ENCODE results near the gene BMPR1B.

Gene BMPR1B

DNA sequence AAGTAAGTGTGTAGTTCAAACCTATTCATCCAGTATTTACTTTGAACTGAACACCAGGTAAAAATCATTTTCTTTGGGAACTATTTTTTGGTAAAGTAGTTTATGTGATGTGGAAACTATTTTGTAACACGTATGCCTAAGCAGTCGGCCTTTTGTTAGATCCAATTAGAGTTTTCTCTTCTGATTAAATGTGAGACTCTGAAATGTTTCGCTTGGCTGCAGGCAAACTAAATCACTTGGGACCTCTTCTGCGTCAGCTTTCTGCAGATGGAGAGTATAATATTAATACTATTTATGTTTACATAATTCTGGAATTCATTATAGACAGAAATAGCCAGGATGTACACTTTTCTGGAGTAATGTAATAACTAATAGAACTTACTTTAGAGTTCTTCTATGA is 46.9 kb downstream of the BMPR1B start:
- Histone ChIP-seq H3K4me3 (ENCODE audit: low read depth, low read length) (no peak overlapping the region), H3K27me3 (ENCODE audit: insufficient read depth, low read depth, severe bottlenecking) (no peaks in the 10 kb centered on the region), H3K36me3 (no peaks in the 10 kb centered on the region), H3K27ac (no peak overlapping the region), H3K9me3 (ENCODE audit: severe bottlenecking) (no peaks in the 10 kb centered on the region)
- DNase-seq, result no peak
- TF ChIP-seq, protein P1, sequence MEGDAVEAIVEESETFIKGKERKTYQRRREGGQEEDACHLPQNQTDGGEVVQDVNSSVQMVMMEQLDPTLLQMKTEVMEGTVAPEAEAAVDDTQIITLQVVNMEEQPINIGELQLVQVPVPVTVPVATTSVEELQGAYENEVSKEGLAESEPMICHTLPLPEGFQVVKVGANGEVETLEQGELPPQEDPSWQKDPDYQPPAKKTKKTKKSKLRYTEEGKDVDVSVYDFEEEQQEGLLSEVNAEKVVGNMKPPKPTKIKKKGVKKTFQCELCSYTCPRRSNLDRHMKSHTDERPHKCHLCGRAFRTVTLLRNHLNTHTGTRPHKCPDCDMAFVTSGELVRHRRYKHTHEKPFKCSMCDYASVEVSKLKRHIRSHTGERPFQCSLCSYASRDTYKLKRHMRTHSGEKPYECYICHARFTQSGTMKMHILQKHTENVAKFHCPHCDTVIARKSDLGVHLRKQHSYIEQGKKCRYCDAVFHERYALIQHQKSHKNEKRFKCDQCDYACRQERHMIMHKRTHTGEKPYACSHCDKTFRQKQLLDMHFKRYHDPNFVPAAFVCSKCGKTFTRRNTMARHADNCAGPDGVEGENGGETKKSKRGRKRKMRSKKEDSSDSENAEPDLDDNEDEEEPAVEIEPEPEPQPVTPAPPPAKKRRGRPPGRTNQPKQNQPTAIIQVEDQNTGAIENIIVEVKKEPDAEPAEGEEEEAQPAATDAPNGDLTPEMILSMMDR (IDR thresholded peaks at IDR 0.05; ENCODE audit: low read depth, low read length), result no peak

DNA sequence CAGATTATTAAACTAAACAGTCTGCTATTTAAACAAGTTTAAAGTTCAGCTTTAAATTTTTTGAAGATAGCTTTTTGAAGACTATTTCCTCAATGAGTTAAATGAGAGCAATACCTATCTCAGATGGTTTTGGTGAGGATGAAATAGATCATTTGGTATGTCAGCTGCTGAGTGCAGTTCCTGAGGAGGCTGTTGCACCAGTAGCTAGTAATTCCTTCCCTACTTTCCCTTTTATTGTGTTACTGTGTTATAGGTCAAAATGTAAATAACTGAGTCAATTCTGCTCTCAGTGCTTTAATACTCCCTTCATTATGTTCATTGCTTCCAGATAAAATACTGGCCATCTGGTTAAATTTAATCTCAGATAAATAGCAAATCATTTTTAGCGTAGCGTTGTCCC is 48.6 kb downstream of the BMPR1B start:
- Histone ChIP-seq H3K9me3 (ENCODE audit: severe bottlenecking) (no peaks in the 10 kb centered on the region), H3K27me3 (ENCODE audit: insufficient read depth, low read depth, severe bottlenecking) (no peaks in the 10 kb centered on the region), H3K27ac (no peak overlapping the region), H3K36me3 (no peaks in the 10 kb centered on the region), H3K4me3 (ENCODE audit: low read depth, low read length) (no peak overlapping the region)
- DNase-seq, result no peak
- TF ChIP-seq, protein P1 (IDR thresholded peaks at IDR 0.05; ENCODE audit: low read depth, low read length), result no peak

DNA sequence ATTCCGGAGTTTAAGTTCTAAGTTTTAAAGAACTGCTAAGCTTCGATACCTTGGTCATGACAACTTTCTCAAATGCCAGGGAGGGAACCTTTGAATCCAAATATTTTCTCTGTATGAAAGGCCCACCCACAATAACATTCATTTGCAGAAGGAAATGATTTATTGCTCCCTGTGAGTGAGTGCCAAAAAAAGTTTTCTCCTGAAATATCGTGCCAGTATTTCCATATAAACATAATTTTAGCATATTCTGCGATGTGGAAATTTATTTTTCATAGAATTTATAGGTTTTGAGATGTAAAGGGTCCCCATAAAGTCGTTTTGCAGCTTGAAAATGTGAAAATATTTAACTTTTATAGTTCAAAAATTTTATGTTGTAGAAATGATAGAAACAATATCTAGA is 53.9 kb downstream of the BMPR1B start:
- DNase-seq, result no peak
- no peak overlapping the region for H3K4me3 ChIP-seq (ENCODE audit: low read depth, low read length)
- TF ChIP-seq, protein P1 (IDR thresholded peaks at IDR 0.05; ENCODE audit: low read depth, low read length), result no peak
- no peak overlapping the region for H3K27ac ChIP-seq
- no peaks in the 10 kb centered on the region for H3K36me3 ChIP-seq
- H3K27me3 ChIP-seq (ENCODE audit: insufficient read depth, low read depth, severe bottlenecking), result no peaks in the 10 kb centered on the region
- H3K9me3 ChIP-seq (ENCODE audit: severe bottlenecking), result no peaks in the 10 kb centered on the region

DNA sequence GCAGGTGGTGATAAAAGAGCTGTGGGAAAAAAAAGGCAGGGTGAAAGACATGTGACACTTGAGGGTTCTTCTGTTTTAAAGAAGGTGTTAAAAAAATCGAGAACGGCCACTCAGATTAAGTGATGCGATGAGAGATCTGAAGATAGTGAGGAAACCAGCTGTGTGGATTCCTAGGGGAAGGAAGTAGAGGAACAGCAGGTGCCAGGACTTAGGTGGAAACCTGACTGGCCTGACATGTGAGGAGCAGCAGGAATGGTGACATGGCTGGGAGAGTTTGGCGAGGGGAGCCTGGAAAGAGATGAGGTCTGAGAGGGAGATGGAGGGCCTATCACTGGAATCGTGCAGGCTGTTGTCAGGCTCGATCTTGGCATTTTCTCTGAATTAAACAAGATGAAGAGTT is 55.5 kb downstream of the BMPR1B start:
- H3K4me3 ChIP-seq (ENCODE audit: low read depth, low read length), result no peak overlapping the region
- H3K27ac ChIP-seq, result no peak overlapping the region
- TF ChIP-seq, protein P1 (IDR thresholded peaks at IDR 0.05; ENCODE audit: low read depth, low read length), result no peak
- H3K27me3 ChIP-seq (ENCODE audit: insufficient read depth, low read depth, severe bottlenecking), result no peaks in the 10 kb centered on the region
- H3K9me3 ChIP-seq (ENCODE audit: severe bottlenecking), result no peaks in the 10 kb centered on the region
- no peak for DNase-seq
- H3K36me3 ChIP-seq, result no peaks in the 10 kb centered on the region

DNA sequence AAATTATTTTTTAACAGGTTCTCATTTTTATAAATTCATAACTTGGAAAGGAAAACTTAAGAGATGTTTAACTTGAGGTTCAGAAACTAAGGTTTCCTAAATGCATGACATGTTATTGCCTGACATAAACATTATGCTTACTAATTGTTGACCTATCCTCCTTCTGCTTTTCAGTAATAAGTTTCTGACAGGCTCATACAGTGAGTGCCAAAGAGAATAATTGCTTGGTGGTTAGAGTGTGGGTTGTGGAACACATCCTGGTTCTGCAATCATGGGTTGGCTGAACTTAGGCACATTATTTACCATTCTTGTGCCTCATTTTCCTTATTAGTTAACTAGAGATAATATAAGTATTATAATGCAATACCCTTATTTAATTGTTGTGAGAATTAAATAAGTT is 56.5 kb downstream of the BMPR1B start:
- no peak for DNase-seq
- H3K36me3 ChIP-seq, result no peaks in the 10 kb centered on the region
- no peaks in the 10 kb centered on the region for H3K9me3 ChIP-seq (ENCODE audit: severe bottlenecking)
- no peak overlapping the region for H3K4me3 ChIP-seq (ENCODE audit: low read depth, low read length)
- TF ChIP-seq, protein P1 (IDR thresholded peaks at IDR 0.05; ENCODE audit: low read depth, low read length), result no peak
- no peak overlapping the region for H3K27ac ChIP-seq
- H3K27me3 ChIP-seq (ENCODE audit: insufficient read depth, low read depth, severe bottlenecking), result no peaks in the 10 kb centered on the region

DNA sequence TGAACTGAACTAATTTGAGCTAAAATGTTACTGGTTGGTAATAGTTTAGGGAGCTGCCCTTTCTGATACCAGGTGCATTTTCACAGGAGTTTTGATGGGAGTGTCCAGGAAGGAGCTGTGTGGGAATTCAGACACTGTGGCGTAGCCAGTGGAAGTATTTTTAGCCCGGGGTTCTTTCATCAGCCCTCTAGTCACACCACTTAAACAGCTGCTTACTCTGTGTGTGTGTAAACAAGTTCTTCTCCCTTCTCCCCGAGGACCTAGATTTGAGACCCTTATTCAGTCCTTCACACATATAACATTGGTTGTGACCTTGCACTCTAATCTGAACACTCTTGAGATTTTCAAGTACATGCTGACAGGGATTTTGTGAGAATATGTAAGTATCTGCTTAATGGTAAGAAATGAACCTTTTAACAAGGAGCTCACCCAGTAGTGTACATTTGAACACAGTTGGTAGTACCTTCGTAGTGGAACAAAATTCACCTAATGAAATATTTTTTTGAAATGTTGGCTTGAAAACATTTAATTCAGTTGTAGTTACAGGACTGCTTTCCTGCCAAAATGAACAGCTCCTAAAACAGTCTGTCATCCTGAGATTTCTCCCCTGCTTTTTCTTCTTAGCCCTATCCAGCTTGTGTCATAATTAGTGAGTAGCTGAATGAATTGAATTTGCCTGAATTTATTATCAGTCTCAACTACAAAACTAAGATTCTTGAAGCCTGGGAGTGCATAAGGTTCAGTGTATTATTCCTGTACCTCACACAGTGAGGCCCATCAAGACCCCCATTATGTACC is 61.8 kb downstream of the BMPR1B start:
- TF ChIP-seq, protein P1 (IDR thresholded peaks at IDR 0.05; ENCODE audit: low read depth, low read length), result no peak

More for the DNA sequence above, 61.8 kb downstream of the BMPR1B start:
- Histone ChIP-seq H3K4me3 (ENCODE audit: low read depth, low read length) (no peak overlapping the region), H3K9me3 (ENCODE audit: severe bottlenecking) (no peaks in the 10 kb centered on the region), H3K36me3 (no peaks in the 10 kb centered on the region), H3K27ac (no peak overlapping the region), H3K27me3 (ENCODE audit: insufficient read depth, low read depth, severe bottlenecking) (no peaks in the 10 kb centered on the region)
- DNase-seq, result no peak

Measured in WERI-Rb-1 (cell line).